Measurements from ENCODE around the gene SEMA6B.
A peak's percentile ranks its signal among the peaks of the same experiment; 100 is the strongest.
"Not testable (repeated sequence)": the region's sequence is repeated elsewhere in the genome, so short reads cannot be mapped to it uniquely, and the experiment has no call there.

Gene SEMA6B

DNA sequence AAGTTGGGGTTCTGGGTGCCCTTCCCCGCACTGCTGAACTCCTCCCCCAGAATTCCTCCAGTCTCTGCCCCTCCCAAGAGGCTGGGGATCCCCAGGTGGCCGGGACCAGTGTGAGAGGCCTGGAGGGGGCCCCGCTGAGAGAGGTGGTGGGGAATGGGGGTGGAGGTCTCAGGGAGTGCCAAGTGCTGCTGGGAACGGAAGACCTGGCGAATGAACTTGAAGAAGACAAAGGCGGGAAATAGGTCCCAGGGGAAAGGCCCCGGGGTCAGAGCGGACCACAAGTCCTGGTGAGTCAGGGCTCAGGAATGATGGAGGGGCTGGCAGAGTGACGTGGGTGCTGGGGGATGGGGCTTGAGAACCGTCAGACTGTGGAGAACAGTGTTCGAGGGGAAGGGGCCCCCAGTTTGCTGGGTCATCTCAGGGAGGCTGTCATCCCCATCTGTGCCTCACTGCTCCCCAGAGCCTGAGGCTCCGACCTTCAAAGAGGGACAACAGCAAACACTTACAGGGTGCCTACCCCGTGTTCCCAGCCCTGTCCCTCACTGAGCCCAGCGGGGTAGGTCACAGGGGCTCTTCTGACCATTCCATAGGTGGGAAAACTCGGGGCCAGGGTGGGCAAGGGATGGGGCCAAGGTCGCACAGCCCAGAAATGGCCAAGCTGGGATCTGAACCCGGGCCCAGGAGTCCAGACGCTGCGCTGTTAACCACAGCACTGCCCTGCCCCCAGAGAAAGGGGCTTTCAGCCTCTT, 16.0 kb upstream of the SEMA6B start:
- DNase-seq, result no peak

DNA sequence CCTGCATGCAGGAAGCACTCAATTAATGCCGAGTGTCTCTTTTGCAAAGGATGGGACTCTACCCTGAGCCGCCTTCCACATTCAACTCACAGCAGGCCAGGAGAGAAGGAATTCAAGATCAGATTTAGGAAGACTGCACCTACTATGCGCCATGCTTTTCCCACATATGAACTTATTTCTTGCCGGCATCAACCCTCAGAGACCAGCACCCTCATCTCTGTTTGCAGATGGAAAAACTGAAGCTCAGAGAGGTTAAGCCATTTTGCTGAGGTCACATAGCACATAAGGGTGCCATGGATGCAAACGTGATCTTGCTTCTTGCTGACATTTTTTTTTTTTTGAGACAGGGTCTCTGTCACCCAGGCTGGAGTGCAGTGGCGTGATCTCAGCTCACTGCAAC, 14.2 kb upstream of the SEMA6B start:
- DNase-seq, result no peak

DNA sequence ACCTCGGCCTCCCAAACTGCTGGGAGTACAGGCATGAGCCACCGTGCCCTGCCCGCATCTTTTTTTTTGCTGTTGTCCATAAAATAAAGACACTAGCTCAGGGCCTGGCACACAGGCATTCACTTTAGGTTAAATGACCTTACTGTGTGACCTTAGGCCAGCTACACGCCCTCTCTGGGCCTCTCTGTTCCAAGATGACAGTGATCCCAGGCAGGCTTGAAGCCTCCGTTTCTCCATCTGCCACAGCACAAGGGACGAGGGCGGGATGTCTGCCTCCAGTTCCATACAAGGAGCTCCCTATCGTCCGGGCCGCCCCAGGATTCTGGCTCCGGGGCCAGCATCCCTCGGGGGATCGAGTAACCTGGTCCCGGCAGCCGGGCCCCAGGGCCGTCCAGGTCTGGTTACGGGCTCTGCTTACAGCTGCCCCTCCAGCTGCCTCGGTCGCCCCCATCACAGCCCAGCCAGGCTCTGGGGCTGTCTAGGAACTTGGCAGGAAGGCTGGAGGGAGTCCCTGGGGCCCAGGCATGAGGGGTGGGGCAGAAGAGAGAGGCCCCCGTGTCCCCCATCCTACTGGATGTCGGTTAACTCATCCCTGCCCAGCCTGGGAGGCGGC, 11.9 kb upstream of the SEMA6B start:
- no peak for DNase-seq

DNA sequence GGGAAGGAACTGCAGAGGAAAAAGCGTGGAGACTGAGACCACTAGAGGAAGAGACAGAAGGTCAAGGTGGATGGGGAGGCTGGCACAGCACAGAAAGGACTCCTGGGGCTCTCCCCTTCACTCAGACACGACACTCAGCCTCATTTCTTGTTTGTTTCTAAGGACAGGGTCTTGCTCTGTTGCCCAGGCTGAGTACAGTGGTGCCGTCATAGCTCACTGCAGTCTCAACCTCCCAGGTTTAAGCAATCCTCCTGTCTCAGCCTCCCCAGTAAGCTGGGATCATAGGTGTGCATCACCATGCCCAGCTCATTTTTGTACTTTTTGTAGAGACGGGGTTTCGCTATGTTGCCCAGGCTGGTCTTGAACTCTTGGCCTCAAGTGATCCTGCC, 11.4 kb upstream of the SEMA6B start:
- DNase-seq, result no peak

DNA sequence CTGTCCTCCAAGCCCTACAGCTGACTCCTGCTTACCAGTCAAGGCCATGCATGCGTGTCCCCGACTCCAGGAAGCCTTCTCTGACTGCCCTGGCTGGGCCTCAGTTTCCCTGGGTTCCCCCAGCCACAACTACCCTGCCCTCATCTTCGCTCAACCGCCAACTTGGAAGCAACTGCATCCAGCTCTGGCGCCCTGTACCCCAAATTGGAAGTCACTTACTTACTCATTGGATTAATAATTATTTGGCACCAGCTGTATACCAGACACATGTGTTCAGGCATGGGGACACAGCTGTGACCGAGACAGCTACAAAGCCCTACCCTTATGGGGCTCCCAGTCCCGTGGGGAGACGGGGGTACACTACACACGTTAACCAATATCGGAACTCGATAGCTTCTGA, 10.9 kb upstream of the SEMA6B start:
- DNase-seq, result no peak

DNA sequence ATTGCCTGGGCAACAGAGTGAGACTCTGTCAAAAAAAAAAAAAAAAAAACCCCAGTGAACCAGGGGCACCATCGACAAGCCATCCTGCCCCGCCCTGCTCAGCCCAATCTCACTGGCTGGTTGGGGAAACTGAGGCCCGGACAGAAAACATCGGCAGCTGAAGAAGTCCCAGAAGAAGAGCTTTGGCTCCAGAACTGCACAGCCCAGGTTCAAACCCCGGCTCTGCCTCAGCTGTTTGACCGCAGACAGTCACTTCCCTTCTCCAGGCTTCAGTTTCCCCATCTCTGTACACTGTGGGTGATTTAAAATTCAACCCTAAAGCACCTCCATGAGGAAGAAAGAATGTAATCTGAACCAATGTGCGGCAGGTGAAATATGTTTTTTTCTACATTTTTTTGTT, 9.4 kb upstream of the SEMA6B start:
- DNase-seq, result no peak

DNA sequence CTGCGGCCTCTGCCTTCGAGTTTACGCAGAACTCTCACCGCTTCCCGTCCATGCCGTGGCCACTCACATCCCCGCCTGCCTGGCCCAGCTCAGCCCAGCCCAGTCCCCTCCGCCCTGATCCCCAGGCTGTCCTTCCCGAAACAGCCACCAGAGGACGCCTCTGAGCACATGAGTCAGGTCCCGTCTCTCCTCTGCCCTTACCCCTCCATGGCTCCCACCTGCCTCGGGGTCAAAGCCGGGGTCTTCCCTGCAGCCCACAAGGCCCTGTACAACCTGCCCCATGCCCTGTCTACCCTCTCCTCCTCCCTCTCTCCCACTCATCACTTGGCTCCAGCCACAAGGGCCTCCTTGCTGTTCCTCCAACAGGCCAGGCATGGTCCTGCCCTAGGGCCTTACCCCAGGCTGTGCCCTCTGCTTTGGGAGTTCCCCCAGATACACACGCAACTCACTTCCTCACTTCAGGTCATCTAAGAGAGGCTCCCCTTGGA, 8.1 kb upstream of the SEMA6B start:
- DNase-seq, result peak in 13 of 58 donors; percentile 1 to 58 (median 12)

DNA sequence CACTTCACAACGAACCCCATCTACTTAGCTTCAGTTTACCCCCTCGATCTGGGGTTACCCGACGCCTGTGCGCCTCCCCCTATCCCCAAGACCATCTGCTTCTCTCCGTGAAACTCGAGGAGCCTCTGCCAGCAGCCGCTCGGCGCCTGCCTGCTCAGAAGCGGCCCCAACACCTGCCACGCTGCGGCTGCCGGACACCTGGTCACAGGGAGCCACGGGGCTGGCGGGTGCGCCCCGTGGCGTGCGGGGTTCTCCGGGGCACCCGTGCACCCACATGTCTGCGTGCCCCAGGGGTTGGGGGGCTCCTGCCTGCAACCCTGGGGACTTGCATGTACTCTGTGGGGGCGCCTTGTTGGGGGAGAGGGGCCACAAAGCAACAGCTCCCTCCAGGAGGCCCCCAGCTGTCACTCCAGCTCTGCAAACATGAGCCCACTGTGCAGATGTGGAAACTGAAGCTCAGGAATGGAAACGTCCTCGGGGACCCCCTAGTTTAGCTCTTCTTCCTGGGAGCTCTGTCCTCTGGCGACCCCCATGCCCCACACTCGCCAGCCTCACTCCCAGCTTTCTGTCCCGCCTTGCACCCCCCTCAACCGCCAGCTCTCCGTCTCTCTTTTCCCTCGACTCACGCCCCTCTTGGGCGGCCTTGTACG, 7.0 kb upstream of the SEMA6B start:
- DNase-seq, result no peak

DNA sequence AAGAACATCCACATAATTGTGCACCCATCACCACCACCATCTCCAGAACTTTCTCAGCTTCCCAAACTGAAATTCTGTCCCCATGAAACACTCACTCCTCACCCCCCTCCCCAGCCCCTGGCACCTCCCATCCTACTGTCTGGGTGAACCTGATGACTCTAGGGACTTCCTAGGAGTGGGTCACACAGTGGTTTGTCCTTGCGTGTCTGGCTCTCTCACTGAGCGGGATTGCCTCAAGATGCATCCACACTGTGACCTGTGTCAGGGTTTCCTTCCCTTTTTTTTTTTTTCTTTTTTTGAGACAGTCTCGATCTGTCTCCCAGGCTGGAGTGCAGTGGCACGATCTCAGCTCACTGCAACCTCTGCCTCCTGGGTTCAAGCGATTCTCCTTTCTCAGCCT, 4.1 kb upstream of the SEMA6B start:
- DNase-seq, result not testable (repeated sequence)

DNA sequence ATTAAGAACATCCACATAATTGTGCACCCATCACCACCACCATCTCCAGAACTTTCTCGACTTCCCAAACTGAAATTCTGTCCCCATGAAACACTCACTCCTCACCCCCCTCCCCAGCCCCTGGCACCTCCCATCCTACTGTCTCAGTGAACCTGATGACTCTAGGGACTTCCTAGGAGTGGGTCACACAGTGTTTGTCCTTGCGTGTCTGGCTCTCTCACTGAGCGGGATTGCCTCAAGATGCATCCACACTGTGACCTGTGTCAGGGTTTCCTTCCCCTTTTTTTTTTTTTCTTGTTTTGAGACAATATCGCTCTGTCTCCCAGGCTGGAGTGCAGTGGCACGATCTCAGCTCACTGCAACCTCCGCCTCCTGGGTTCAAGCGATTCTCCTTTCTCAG, 2.6 kb upstream of the SEMA6B start:
- DNase-seq, result not testable (repeated sequence)

DNA sequence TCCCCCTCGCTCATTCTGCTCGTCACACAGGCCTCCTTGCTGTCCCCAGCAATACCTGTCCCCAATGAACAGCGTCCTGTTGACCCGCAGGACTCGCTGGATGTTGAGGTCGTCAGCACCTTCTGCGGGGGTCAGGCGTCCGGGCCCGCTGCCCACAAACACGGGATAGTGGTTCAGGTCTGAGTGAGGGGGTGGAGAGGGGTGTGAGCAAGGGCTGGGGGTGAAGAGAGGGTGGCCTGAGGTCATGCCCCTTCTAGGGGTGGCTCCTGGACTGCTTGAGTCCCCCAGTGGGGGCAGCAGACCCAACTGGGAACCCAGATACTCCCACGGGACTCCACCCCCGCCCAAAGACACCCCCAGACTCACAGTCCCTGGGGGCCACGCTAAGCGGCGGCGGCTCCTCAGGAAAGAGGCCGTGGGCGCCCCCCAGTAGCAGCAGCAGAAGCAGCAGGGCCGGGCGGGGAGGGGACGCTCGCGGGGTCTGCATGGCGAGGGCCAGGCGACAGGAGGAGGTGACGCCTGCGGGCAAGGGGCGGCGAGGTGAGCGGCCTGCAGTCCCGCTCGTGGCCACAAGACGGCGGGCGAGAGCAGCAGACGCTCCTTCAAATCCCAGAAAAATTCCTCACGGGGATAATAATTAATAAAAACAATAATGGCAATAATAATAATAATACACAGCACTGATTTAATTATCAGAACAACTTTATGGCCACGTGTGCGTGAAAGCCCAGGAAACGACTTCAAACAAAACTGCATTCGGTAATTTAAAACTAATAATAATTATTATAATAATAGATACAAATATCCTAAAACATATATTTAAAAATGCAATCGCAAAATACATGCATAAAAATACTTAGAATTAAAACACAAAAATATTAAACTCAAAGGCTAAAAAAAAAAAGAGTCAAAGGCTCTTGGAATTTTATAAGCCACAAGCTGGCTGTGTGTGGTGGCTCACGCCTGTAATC, 1.2 kb downstream of the SEMA6B start:
- DNase-seq, result peak in 4 of 58 donors; percentile 9 to 31 (median 12)

DNA sequence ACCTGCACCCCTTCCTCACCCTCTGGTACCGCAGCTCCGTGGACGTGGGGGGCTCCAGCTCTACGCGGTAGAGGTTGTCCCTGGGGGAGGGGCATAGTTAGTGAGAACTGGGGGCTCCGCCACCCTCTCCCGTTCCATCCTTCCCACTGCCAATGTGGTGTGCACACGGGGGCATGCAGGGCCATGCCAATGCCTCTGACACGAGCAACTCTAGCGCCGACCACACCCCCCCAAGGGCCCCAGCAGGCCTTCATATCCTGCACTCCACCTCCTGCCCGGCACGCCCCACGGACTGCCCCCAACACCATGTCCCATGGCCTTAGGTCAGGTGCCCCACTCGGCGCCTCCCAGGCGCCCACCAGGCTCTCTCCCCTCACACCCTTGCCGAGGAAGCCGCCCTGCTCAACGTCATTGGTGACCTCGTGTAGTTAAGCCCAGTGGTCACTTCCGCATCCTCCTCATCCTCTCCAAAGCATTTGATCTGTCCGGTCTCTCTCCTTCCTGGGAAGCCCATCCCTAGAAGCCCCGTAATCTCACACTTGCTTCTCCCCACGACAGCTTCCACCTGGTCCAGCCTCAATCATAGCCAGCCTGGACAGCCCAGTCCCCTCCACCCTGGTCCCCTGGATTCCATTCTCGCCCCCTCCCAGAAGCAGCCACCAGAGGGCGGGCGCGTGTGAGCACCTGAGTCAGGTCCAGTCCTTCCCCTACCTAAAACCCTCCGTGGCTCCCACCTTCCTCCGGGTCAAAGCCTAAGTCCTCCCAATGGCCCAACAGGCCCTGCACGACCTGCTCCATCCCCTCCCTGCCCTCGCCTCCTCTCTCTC, 2.1 kb downstream of the SEMA6B start:
- no peak for DNase-seq

DNA sequence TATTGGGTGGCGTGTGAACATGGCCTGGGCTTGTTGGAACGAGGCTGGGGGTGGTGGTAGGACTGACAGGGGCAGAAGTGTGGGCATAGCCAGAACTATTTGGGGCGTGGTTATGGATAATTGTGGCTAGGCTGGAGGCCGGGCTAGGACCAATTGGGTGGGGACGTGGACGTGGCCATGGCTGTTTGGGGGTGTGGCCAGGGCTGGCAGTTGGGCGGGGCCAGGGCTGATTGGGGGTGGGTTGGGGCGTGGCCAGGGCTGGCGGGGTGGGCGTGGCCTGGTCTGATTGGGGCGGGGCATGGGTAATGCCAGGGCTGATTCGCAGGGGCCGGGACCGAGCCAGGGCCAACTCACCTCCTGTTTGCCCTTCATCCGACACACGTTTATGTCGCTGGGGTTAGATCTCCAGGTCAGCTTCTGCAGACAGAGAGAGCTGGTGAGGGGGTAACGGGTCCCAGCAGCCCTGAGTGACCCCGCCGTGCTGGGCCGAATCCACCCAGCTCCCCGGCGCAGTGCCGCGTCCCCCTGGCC, 2.8 kb downstream of the SEMA6B start:
- DNase-seq, result no peak

DNA sequence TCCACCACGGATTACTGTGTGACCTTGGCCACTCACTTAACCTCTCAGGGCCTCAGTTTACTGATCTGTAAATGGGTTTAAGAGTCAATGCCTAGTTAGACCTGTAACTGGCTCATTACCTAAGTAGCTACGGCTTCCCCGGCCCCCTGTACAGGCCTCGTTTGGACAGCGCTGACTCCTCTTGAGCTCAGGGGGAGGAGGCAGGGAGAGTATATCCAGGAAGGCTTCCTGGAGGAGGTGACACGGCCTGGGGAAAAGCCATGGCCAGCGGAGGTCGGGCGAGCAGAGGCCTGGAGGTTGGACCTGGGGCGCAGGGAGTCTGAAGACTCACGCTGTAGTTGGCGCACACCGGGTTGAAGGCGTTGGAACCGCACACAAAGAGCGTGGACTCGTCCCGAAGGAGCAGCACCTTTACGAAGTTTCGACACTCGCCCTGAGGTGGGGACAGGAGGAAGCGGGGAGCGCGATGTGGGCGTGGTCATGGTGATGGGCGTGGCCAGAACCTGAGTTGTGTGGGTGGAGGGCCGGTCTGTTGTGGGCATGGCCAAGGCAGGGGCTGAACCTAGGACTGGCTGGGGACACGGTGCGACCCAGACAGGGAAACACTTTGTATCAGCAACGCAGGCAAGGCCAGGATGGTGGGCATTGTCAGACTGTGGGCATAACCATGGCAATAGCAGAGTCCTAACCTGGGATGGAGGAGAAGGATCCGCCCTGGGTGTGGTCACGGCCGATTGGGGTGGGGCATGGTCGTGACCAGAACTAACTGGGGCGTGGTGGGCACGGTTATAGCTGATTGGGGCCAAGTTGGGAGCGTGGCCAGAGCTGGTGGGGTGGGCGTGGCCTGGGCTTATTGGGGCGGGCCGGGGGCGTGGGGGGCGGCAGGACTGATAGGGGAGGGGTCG, 3.6 kb downstream of the SEMA6B start:
- DNase-seq, result no peak

DNA sequence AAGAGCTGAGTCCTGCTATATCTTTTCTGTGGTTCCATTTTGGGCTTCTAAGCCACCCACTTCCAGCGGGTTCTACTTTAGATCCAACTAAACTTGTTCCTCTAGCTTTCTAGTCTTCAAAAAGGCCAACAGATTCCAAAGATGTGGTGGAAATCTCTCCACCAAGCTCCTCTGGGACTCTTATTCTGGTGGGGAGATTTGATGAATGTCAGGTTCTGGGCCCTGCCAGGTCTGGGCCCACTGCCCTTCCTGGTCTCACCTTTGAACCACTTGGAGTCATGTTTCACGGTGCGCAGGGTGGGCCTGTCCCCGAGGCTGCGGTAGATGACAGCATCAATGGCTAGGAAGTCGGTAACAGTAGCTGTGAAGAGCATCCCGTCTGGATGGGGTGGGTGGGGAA, 4.8 kb downstream of the SEMA6B start:
- no peak for DNase-seq

DNA sequence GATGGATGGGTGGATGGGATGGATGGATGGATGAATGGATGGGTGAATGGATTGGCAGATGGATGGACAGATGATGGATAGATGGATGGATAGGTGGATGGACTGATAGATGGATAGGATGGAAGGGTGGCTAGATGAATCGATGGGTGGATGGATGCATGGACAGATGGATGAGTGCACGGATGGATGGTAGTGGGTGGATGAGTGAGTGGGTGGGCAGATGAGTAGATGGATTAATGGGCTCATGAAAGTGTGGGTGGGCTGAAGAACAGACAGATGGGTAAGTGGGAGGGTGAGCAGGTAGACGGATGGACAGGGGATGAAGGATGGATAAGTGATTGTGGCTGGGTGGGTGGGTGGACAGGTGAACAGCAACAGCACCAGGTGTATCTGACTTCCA, 5.7 kb downstream of the SEMA6B start:
- DNase-seq, result no peak

DNA sequence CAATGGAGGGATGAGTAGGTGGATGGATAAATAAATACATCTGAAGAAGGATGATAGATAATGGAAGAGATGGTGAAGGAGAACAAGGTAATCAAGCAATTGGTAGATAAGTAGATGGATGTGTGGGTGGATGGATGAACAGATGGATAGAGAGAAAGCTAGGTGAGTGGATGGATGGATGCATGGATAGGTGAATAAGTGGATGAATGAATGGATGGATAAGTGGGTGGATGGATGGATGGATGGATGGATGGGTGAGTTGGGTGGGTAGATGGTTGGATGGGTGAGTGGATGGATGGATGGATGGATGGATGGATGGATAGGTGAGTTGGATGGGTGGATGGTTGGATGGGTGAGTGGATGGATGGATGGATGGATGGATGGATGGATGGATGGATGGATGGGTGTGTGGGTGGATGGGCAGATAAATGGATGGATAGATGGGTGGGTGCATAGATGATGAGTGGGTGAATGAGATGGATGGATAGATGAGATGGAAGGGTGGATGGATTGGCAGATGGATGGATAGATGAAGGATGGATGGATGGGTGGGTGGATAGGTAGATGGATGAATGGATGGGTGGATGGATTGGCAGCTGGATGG, 6.3 kb downstream of the SEMA6B start:
- DNase-seq, result no peak

DNA sequence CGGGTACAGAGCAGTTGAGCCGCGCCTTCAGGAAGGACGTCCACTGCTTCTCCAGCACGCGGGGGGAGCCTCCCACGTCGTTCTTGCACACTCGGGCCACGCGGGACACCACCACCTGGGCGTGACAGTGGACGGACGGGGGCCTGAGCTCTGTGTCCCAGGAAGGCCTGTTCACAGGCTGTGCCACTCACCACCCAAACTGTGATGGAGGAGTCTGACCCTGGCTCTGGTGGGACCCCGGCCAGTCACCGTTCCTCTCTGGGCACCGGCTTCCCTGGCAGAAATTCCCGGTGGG, 7.0 kb downstream of the SEMA6B start:
- DNase-seq, result no peak

DNA sequence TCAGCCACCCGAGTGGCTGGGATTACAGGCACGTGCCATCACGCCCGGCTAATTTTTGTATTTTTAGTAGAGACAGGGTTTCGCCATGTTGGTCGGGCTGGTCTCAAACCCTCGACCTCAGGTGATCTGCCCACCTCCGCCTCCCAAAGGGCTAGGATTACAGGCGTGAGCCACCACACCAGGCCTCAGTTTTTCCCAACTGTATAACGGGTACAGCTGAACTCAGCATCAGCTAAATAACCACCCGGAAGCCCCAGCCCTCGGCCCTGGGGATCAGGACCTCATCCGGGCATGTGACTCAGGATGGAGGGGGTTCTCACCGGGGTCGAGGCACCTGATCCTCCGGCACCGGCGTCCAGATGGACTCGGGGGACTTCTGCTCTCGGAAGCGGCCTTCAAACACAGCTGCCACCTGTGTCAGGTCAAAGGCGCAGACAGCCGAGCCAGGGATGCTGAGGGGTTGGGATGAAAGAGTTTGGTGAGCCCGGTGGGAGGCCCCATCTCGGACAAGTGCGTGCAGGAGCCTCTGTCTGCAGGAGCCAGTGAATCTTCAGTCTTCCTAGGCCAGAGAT, 8.9 kb downstream of the SEMA6B start:
- no peak for DNase-seq

Measured in anterior cingulate cortex (tissue), 58 donors.